Activated naive CD4-positive, alpha-beta T cell (primary cell): ENCODE results near the gene ETV3L.
"Not testable (repeated sequence)": the region's sequence is repeated elsewhere in the genome, so short reads cannot be mapped to it uniquely, and the experiment has no call there.

Experiments
- DNase-seq, 4 experiments: peaks; one replicate each; lab custom pipeline; 2025; lab: John Stamatoyannopoulos, UW

Gene ETV3L

GRCh38 chr1:157077394-157077793, 22.2 kb downstream of the ETV3L start:
- no peak for DNase-seq

- no peak for DNase-seq
These were observed 25.5 kb downstream of the ETV3L start for GRCh38 chr1:157073944-157074685.

DNA sequence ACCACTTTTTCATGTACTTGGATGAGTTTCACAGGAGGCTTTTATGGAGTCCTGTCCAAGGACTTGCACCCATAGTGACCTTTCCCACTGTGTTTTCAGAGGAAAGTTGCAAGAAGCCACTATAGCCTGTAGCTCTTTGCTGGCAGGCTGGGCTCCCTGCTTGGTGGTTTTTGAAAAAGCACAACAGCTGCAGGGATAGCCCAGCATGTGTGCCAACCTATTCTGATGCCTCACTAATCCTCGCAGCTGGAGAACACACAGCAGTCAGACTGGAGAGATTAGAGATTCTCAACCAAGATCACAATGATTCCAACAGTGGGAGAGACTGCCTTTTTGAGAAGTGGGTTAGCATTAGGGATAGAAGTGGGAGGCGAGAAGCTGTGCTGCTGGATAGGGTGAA, 30.0 kb downstream of the ETV3L start:
- DNase-seq: no peak

GRCh38 chr1:157059241-157059640, 40.4 kb downstream of the ETV3L start:
- not testable (repeated sequence) for DNase-seq

DNA sequence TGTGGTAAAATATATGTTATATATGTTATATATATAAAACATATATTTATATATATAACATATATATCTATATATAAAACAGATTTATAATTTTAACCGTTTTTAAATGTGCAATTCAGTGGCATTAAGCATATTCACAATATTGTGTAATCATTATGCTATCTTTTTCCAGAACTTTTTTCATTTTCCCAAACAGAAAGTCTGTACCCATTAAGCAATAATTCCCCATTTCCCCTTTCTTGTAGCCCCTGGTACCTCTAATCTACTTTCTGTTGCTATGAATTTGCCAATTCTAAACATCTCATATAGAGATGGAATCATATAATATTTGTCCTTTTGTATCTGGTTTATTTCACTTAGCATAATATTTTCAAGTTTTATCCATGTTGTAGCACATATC, 43.3 kb downstream of the ETV3L start:
- DNase-seq: no peak

GRCh38 chr1:157055729-157056128, 43.9 kb downstream of the ETV3L start:
- DNase-seq: not testable (repeated sequence)

DNA sequence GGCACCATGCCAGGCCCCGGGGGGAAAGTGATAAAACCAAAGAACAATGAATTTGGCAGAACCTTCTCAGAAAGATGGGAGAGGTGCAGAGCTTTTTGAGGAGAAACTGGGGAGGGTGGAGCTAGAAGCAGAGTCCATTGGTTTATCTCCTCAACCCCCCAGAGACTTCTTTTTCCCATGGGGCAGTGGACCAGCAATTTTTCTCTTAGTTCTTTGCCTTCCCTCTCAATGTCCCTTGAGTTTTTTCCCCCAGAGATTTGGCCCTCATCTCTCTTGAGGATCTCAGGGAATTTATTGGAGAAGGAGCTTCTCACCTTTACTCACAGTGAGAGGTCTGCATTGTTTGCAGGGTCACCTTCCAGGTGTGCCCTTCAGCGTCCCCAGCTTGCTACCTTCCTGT, 48.8 kb downstream of the ETV3L start:
- DNase-seq: no peak

DNA sequence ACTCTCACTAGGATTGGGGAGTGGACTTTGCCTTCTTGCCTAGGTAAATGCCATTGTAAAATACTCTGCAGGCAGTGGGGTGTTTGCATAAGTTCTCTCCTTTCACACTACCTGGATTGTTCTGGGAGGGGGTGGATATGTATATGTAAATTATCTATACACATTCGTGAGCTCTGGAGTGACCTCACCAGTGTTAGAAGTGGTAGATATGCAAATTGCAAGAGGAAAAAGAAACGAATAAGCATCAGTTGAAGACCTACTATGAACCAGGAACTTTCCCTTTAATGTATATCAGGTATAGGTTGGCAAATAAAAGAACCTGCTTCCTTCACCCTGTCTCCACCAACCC, 52.6 kb downstream of the ETV3L start:
- DNase-seq: no peak

DNA sequence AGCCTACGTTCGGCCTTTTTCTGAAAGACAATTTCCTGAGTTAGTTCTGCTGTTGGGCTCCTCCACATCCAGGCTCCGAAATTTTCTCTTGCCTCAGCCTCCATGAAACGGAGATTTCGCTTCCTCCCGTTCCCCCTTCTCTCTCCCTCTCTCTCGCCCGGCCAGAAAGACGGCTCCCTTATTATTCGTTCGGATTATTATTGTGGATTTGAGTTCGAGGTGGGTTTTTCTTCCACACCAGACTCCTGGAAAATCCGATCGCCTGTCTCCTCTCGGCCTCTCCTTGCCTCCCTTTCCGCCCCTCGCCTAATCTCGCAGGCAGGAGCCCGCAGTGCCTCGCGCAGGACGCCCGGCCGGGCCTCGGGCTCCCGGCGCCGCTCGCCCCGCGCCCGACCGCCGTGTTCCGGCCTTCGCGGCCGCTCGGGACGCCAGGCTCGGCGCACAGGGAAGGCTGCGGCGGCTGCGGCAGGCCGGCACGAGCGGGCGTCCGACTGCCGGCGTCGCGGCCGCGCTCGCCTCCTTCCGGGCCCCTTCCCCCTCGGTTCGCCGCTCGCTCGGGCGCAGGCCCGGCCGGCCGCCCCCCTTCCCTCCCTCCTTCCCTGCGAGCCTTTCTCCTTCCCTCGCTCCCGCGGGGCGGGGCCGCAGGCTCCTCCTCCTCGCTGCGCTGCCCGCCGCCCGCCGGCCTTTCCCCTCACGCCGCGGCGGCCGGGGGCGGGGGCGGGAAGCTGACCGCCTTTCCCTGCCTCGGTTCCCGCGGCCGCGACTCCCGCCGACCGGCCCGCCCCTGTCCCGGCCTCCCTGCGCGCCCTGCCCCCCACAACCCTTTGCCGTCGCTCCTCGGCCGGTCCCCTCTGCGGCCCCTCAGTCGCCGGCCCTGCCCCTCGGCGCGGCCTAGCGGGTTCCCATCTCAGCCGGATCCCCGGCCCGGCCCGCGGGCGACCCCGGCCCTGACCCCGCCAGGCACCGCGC, 54.1 kb downstream of the ETV3L start, which contains the start of gene ARHGEF11:
Gene ARHGEF11, minus strand, starts transcription at position 493 of the 969 bp plus-strand sequence. CDS start 1,412 bp downstream, outside the sequence.
- no peak for DNase-seq

DNA sequence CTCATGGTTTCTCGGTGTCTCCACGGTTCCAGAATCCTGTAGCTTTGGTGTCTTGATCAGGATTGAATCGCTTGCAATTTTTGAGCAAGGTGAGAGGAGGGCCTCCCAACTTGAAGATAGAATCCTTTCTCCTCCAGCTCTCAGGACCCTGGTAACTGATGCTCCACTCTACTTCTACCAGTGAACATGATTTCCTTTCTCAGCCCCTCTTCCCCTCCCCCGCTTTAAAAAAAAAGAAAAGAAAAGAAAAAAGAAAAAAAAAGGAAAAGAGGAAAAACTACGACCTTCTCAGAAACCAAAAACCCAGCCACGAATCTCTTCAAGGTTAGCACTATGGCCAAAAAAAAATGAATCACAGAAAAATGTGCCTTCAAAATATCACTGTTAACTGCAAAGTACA, 55.3 kb downstream of the ETV3L start:
- DNase-seq: no peak

DNA sequence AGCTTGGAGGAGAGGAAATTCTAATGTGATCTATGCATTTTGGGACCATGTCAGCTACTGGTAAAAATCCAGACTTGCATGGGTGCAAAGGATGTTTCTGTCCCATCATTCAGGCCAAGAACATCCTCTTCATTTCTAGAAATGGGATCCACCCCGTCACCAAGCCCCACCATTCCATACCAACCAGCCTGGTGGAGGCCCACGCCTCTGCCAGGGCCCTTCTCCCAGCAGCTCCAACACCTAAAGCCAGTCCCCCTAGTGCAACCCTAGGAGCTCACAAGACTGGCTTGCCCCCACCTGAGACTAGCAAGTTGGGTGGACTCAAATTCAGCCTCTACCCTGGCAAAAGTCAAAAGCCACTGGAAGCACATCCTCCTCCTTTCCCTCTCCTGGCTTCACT, 55.9 kb downstream of the ETV3L start:
- no peak for DNase-seq

DNA sequence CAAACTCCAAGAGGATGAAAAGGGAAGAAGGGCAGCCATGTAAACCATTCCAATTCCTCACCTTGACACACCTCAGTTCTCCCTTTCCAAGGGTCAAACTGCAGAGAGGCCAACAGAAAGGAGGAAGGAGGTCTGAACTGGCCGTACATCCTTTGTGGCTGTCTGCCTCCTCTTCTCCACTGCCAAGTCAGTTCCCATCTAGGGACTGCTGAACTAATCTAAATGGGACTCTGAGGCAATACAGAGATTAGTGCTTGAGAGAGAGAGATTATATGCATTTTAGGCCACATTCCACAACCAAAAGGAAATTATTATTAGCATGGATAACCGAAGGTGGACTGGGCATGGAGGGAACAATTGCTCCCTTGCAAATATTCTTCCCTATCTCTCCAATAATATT, 56.8 kb downstream of the ETV3L start:
- no peak for DNase-seq
